HEK293T (cell line): ENCODE measurements around the gene HMGXB3.

Experiments used
- ARNT ChIP-seq: fragments of 450-650 bp; IDR thresholded peaks from 2 replicates; pipeline ENCODE4 v1.6.1; 2017; ENCODE audit warnings: mild to moderate bottlenecking
- BHLHE40 ChIP-seq: fragments of 450-650 bp; IDR thresholded peaks from 2 replicates; pipeline ENCODE4 v1.6.1; 2016; ENCODE audit warnings: mild to moderate bottlenecking, moderate library complexity, borderline replicate concordance
- CTBP1 ChIP-seq: fragments of 450-650 bp; IDR thresholded peaks from 2 replicates; pipeline ENCODE4 v1.6.1; 2016; ENCODE audit warnings: borderline replicate concordance
- ELF4 ChIP-seq: fragments of 450-650 bp; IDR thresholded peaks from 2 replicates; pipeline ENCODE4 v1.6.1; 2017; ENCODE audit warnings: antibody characterized with exemption
- FOXK2 ChIP-seq: fragments of 450-650 bp; IDR thresholded peaks from 2 replicates; pipeline ENCODE4 v1.6.1; 2016; ENCODE audit warnings: mild to moderate bottlenecking
- FOXM1 ChIP-seq: fragments of 450-650 bp; IDR thresholded peaks from 2 replicates; pipeline ENCODE4 v1.6.1; 2017; ENCODE audit warnings: mild to moderate bottlenecking, borderline replicate concordance
- L3MBTL2 ChIP-seq: fragments of 450-650 bp; conservative IDR thresholded peaks from 2 replicates; pipeline ENCODE4 v1.6.1; 2016; ENCODE audit warnings: mild to moderate bottlenecking
- NFRKB ChIP-seq: fragments of 450-650 bp; IDR thresholded peaks from 2 replicates; pipeline ENCODE4 v1.6.1; 2016; ENCODE audit warnings: mild to moderate bottlenecking, moderate library complexity
- PKNOX1 ChIP-seq: fragments of 450-650 bp; IDR thresholded peaks from 2 replicates; pipeline ENCODE4 v1.6.1; 2016
- SUZ12 ChIP-seq: fragments of 450-650 bp; IDR thresholded peaks from 2 replicates; pipeline ENCODE4 v1.6.1; 2016; ENCODE audit warnings: mild to moderate bottlenecking
- TARDBP ChIP-seq: fragments of 450-650 bp; IDR thresholded peaks from 2 replicates; pipeline ENCODE4 v1.6.1; 2016
- ZNF384 ChIP-seq: fragments of 450-650 bp; IDR thresholded peaks from 2 replicates; pipeline ENCODE4 v1.6.1; 2016

- TF ChIP-seq BHLHE40: no peak
- no peak for TF ChIP-seq FOXM1
- TF ChIP-seq ZNF384: no peak
- TF ChIP-seq NFRKB: no peak
- TF ChIP-seq CTBP1: no peak
- no peak for TF ChIP-seq SUZ12
- no peak for TF ChIP-seq FOXK2
- TF ChIP-seq L3MBTL2: no peak
- no peak for TF ChIP-seq ELF4
- no peak for TF ChIP-seq TARDBP
- no peak for TF ChIP-seq PKNOX1
- TF ChIP-seq ARNT: no peak
Observed at GRCh38 chr5:150014456-150014855, 13.9 kb downstream of the HMGXB3 start.
